DND-41 (cell line): Measurements from ENCODE around the gene MAST4.

Source experiments
- ATAC-seq: fragments of 200-7000 bp; cut with Tn5 transposase; 3 replicates; pipeline ENCODE4 v1.9.1; 2021; ENCODE audit warnings: low read depth; ENCODE audit not compliant: insufficient read depth
- DNase-seq: peaks from one replicate; pipeline ENCODE4 v3.0.0-alpha.2; 2020
- H2AFZ ChIP-seq: 2 replicates; pipeline ENCODE4 v1.6.0; 2012; ENCODE audit warnings: low read depth, low read length
- H3K27ac ChIP-seq: 2 replicates; pipeline ENCODE4 v1.5.1; 2012; ENCODE audit warnings: low read length, inconsistent platforms
- H3K27me3 ChIP-seq: fragments of 200-600 bp; sonication (generic); 2 replicates; pipeline ENCODE4 v1.6.0; 2012; ENCODE audit warnings: low read length, mild to moderate bottlenecking, inconsistent platforms; ENCODE audit not compliant: insufficient read depth, poor library complexity
- H3K36me3 ChIP-seq: 2 replicates; pipeline ENCODE4 v1.5.1; 2012; ENCODE audit warnings: low read length, inconsistent platforms; ENCODE audit not compliant: insufficient read depth
- H3K4me1 ChIP-seq: 2 replicates; pipeline ENCODE4 v1.5.1; 2012; ENCODE audit warnings: mild to moderate bottlenecking, low read length; ENCODE audit not compliant: insufficient read depth
- H3K4me2 ChIP-seq: 2 replicates; pipeline ENCODE4 v1.6.0; 2012; ENCODE audit warnings: mild to moderate bottlenecking, moderate library complexity, low read length, inconsistent platforms; ENCODE audit not compliant: insufficient read depth
- H3K4me3 ChIP-seq, 2 experiments: fragments of 200-600 bp in 1 of 2; shearing (Covaris generic) in 1 of 2; 2 replicates each; pipeline ENCODE4 v1.5.1; 2012 to 2016; ENCODE audit warnings: inconsistent platforms in 2 of 2, low read length in 2 of 2, mild to moderate bottlenecking in 2 of 2, low read depth in 1 of 2, moderate library complexity in 1 of 2
- H3K79me2 ChIP-seq: 2 replicates; pipeline ENCODE4 v1.6.0; 2012; ENCODE audit warnings: low read length, inconsistent platforms; ENCODE audit not compliant: insufficient read depth
- H3K9ac ChIP-seq: 2 replicates; pipeline ENCODE4 v1.6.0; 2012; ENCODE audit warnings: low read depth, mild to moderate bottlenecking, inconsistent platforms, low read length, moderate library complexity
- H3K9me3 ChIP-seq: 2 replicates; pipeline ENCODE4 v1.5.1; 2012; ENCODE audit warnings: low read length, moderate library complexity, mild to moderate bottlenecking, inconsistent platforms; ENCODE audit not compliant: insufficient read depth, severe bottlenecking
- H4K20me1 ChIP-seq: 2 replicates; pipeline ENCODE4 v1.6.0; 2012; ENCODE audit warnings: low read length; ENCODE audit not compliant: insufficient read depth
- EZH2 ChIP-seq: IDR thresholded peaks from 3 replicates; pipeline ENCODE4 v1.6.1; 2012; ENCODE audit warnings: borderline replicate concordance, low read depth, mild to moderate bottlenecking, moderate library complexity, low read length, inconsistent platforms; ENCODE audit not compliant: severe bottlenecking
- TF ChIP-seq, protein P1 (sequence below): IDR thresholded peaks from 2 replicates; pipeline ENCODE4 v1.5.1; 2012; ENCODE audit warnings: borderline replicate concordance, low read length, moderate library complexity, mild to moderate bottlenecking; ENCODE audit not compliant: poor library complexity, severe bottlenecking; ENCODE audit errors: extremely low read depth

MAST4 gene

DNA sequence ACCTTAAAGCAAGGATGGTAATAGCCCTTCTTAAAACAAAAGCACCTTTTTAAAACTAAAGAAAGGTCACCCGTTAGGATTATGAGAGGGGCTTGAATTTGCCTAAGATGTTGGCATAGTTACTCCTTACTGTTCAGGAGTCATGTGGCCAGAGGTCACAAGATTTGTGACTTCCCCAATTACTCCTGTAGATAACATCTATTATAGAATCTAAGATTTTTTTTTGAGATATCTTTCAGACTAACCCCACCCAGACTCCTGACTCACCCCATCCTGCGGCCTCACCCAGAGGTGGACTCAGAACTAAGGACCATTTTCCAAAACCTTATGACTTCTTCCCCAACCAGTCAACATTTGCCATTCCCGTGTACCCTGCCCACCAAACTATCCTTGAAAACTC lies 598.0 kb downstream of the MAST4 start:
- no peak for DNase-seq
- Histone ChIP-seq H3K9ac (no peak overlapping the region), H3K36me3 (no peaks in the 10 kb centered on the region), H3K4me2 (no peak overlapping the region), H3K4me3 (no peak overlapping the region), H2AFZ (no peak overlapping the region), H3K9me3 (peaks cover 2% of the 10 kb centered on the region), H3K4me1 (no peaks in the 10 kb centered on the region), H3K79me2 (no peaks in the 10 kb centered on the region), H3K27me3 (no peaks in the 10 kb centered on the region), H3K27ac (no peak overlapping the region), H4K20me1 (no peaks in the 10 kb centered on the region)
- ATAC-seq, result no peak
- no peak for TF ChIP-seq EZH2
- TF ChIP-seq, protein P1, sequence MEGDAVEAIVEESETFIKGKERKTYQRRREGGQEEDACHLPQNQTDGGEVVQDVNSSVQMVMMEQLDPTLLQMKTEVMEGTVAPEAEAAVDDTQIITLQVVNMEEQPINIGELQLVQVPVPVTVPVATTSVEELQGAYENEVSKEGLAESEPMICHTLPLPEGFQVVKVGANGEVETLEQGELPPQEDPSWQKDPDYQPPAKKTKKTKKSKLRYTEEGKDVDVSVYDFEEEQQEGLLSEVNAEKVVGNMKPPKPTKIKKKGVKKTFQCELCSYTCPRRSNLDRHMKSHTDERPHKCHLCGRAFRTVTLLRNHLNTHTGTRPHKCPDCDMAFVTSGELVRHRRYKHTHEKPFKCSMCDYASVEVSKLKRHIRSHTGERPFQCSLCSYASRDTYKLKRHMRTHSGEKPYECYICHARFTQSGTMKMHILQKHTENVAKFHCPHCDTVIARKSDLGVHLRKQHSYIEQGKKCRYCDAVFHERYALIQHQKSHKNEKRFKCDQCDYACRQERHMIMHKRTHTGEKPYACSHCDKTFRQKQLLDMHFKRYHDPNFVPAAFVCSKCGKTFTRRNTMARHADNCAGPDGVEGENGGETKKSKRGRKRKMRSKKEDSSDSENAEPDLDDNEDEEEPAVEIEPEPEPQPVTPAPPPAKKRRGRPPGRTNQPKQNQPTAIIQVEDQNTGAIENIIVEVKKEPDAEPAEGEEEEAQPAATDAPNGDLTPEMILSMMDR, result no peak

DNA sequence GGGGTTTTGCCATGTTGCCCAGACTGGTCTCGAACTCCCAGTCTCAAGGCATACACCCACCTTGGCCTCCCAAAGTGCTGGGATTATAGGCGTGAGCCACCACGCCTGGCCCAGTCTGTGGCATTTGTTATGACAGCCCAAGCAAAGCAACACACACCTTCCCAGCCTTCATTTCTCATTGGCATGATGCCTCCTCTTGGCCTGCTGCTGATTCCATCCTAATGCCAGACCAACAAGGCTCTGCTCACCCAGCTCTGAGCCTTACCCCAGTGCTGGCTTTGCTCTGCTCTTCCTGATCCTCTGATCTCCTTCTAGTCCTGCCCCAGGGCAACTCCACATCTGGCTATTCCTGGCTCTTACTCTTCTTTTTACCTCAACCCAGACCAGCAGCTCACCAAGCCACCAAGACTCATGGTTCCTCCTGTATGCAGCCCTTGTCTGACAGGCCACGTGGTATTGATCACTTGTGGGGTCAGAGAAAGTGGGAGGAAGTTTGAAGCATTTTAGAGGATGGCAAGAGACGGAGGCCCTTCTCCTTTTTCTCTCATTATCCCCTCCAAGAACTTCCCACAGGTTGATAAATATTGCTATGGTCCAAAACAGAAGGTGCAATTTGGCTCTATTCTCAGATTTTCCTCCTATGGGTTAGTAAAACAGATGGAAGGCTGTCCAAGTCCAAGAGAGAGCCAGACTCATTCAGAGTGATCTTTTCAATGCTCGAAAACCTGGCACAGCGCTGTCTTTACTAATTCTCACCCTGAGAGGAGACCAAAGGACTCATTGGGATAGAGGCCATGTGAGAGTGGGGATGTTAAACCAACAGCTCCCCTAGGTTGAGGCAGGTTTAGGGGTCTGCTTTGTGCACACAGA lies 599.4 kb downstream of the MAST4 start:
- no peaks in the 10 kb centered on the region for H3K79me2 ChIP-seq
- peaks cover 7% of the 10 kb centered on the region; the same call in 1 of the 2 replicates for H3K4me1 ChIP-seq
- H3K27ac ChIP-seq, result no peak overlapping the region
- no peak for DNase-seq
- TF ChIP-seq, protein P1, result no peak
- TF ChIP-seq EZH2, result no peak
- H3K9me3 ChIP-seq, result peaks cover 2% of the 10 kb centered on the region
- H3K4me3 ChIP-seq, result no peak overlapping the region
- no peak for ATAC-seq
- no peaks in the 10 kb centered on the region for H4K20me1 ChIP-seq
- H2AFZ ChIP-seq, result no peak overlapping the region
- H3K9ac ChIP-seq, result no peak overlapping the region
- H3K36me3 ChIP-seq, result no peaks in the 10 kb centered on the region
- no peaks in the 10 kb centered on the region for H3K27me3 ChIP-seq
- H3K4me2 ChIP-seq, result no peak overlapping the region

GRCh38 chr5:67196537-67197059 lies 600.4 kb downstream of the MAST4 start, which contains the start of gene CD180:
TSS of gene CD180 (minus strand) at chr5:67196799. CDS start at chr5:67196641, 158 bp downstream.
- H3K9ac ChIP-seq, result no peak within 1 kb of the TSS
- DNase-seq, result no peak
- no peaks in the 10 kb centered on the region for H3K79me2 ChIP-seq
- H3K27me3 ChIP-seq, result no peaks in the 10 kb centered on the region
- H4K20me1 ChIP-seq, result no peaks in the 10 kb centered on the region
- H3K4me3 ChIP-seq, result no peak within 1 kb of the TSS
- no peak within 1 kb of the TSS for H3K27ac ChIP-seq
- no peak within 1 kb of the TSS for H2AFZ ChIP-seq
- ATAC-seq, result no peak
- H3K36me3 ChIP-seq, result no peaks in the 10 kb centered on the region
- TF ChIP-seq EZH2, result no peak
- TF ChIP-seq, protein P1, result no peak
- peaks cover 7% of the 10 kb centered on the region; the same call in 1 of the 2 replicates for H3K4me1 ChIP-seq
- no peak within 1 kb of the TSS for H3K4me2 ChIP-seq
- H3K9me3 ChIP-seq, result peaks cover 10% of the 10 kb centered on the region
